NCI-H1105 (cell line): ENCODE measurements around the gene ITIH5.

Experiments used
- DNase-seq: peaks from one replicate; lab custom pipeline; 2025; lab: John Stamatoyannopoulos, UW

The ITIH5 gene

GRCh38 chr10:7518693-7519092 is 148.1 kb downstream of the ITIH5 start:
- no peak for DNase-seq

DNA sequence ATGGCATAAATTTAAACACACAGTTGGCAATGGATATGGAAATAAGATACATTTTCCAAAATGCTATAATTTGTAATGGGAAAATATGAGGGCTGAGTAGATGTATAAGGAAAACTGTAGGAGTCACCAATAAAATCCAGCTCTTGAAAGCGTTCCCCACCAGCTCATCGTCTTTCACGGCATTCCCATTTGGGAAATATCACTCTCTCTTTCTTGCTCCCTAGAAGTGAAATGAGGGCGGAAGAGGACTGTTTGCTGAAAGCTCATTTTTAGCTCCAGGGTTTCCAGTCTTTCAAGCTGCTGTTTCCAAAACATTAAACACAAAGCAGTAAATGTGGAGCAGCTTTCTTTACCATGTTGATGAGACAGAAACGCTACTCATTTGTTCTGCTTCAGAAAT is 151.3 kb downstream of the ITIH5 start:
- no peak for DNase-seq

- no peak for DNase-seq
These were observed 152.8 kb downstream of the ITIH5 start for GRCh38 chr10:7513936-7514335.

GRCh38 chr10:7513455-7513854 is 153.3 kb downstream of the ITIH5 start:
- no peak for DNase-seq

DNA sequence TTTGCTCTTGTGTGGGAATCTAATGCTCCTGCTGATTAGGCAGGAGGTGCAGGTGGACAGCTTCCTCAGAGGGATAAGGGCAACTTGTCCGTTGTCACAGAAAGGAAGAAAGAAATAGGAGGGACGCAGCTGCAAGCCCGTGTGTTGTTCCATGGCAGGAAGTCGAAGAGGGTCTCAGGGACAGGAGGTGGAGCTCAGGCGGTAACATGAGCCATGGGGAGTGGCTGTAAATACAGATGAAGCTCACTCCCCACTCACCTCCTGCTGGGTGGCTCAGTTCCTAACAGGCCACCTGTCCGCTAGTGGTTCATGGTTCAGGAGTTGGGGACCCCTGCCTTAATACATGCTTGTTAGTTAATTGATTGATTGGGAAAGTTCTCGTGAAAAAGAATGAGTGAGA is 154.3 kb downstream of the ITIH5 start:
- no peak for DNase-seq

DNA sequence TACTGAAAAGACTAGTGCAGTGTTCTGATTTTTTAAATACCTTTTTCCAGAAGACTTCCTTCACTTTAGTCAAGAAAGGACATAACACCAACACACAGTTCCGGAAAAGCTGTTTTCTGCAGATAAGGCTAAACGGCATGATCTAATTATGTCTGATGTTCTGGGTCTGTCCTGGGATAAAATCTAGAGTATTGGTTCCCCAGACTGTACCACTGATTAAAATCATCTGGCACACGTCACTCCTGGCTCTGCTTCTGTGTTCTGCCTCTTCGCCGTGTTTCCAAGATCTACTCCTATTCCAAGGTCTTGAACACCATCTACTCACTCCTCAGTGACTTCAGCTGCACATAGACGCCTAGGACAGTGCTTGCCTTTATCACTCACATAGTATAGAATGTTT is 155.2 kb downstream of the ITIH5 start:
- DNase-seq: no peak
